Esophagus muscularis mucosa (tissue), 3 donors: ENCODE results near the gene PLXNA4.

Experiments used
- POLR2AphosphoS5 ChIP-seq, 2 donors: sonication (generic); formaldehyde crosslinking; IDR thresholded peaks; one replicate each; pipeline ENCODE4 v1.6.1; 2017; ENCODE audit warnings: antibody characterized with exemption in 2 of 2
- TF ChIP-seq, protein P1 (sequence below), 3 experiments: fragments of 200-600 bp in 2 of 3; fragments of 450-650 bp in 1 of 3; sonication (generic) in 2 of 3; IDR thresholded peaks; one replicate each; pipeline ENCODE4 v1.5.1; 2017 to 2019; ENCODE audit warnings: antibody characterized with exemption in 3 of 3, mild to moderate bottlenecking in 2 of 3, moderate library complexity in 1 of 3

DNA sequence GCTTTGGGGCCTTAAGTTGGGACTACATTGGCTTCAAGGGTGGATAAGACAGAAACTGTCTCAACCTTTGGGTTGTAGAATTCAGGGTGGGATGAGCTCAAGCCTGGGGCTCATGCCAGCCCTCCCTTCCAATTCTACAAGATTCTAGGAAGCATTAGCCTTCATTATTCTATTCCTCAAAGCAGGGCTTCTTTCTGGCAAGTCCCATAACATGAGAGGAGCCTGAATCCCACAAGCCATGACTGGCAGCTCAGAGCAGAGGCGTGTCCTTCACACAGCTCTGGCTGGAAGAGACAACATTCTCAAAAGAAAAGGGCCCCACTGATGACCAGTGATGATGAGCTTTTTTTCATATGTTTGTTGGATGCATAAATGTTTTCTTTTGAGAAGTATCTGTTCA, 187.6 kb downstream of the PLXNA4 start:
- no peak for TF ChIP-seq POLR2AphosphoS5 (IDR thresholded peaks at IDR 0.05)
- TF ChIP-seq, protein P1, sequence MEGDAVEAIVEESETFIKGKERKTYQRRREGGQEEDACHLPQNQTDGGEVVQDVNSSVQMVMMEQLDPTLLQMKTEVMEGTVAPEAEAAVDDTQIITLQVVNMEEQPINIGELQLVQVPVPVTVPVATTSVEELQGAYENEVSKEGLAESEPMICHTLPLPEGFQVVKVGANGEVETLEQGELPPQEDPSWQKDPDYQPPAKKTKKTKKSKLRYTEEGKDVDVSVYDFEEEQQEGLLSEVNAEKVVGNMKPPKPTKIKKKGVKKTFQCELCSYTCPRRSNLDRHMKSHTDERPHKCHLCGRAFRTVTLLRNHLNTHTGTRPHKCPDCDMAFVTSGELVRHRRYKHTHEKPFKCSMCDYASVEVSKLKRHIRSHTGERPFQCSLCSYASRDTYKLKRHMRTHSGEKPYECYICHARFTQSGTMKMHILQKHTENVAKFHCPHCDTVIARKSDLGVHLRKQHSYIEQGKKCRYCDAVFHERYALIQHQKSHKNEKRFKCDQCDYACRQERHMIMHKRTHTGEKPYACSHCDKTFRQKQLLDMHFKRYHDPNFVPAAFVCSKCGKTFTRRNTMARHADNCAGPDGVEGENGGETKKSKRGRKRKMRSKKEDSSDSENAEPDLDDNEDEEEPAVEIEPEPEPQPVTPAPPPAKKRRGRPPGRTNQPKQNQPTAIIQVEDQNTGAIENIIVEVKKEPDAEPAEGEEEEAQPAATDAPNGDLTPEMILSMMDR (IDR thresholded peaks at IDR 0.05): no peak
